Measurements from ENCODE around the gene SNAP29. TPM values are rescaled to one million over a fixed set of nuclear protein-coding genes. Genes with fewer than 3 reads are reported as not detected.

The SNAP29 gene
- total and polyA plus RNA-seq, 9 of the 15 experiments (the other 6 are each of a cell fraction or from before 2014, with no cell fraction given): 19.5 to 250 (median 75.9) TPM

DNA sequence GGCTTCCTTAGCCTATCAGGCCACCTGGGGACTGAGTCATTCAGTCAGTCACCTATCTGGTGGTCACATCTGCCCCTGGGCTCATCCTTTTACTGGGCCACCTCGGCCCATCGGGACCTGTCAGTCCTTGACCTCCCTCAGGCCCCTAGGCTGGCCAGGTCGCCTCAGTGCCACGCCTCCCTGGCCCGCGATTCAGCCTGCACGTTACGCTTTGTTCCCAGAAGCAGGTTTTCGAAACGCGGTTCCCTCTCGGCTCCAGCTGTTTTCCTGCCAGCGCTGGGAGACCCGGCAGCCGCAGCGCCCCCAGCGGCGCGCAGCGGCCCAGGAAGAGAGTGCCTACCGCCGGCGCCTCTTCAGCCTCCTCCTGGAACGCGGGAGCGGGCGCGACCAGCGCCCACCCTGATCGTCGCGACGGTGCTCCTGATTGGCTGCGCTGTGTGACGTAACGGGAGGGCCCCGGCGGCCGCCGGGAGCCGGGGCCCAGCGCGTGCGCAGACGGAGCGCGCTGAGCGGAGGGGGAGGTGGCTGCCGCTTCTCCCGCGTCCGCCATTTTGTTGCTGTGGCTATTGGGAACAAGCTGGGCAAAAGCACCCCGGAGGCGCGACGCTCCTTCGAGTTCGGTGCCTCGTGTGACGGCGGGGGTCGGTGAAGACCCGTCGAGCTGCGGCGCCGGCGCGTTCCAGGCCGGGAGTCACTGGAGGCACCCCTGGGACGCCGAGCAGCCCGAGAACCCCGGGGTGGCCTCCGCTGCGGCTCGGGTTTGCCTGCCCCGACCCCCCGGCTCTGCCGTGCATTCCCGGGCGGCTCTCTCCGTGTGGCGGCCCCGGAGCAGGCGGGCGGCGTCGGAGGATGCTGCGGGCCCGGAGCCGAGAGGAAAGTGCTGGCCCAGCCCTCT lies 58.4 kb downstream of the SNAP29 start, which contains the start of gene CRKL (continued):
- TF ChIP-seq, protein P1, sequence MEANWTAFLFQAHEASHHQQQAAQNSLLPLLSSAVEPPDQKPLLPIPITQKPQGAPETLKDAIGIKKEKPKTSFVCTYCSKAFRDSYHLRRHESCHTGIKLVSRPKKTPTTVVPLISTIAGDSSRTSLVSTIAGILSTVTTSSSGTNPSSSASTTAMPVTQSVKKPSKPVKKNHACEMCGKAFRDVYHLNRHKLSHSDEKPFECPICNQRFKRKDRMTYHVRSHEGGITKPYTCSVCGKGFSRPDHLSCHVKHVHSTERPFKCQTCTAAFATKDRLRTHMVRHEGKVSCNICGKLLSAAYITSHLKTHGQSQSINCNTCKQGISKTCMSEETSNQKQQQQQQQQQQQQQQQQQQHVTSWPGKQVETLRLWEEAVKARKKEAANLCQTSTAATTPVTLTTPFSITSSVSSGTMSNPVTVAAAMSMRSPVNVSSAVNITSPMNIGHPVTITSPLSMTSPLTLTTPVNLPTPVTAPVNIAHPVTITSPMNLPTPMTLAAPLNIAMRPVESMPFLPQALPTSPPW (CRISPR knock-in tag; IDR thresholded peaks at IDR 0.05): no peak
- TF ChIP-seq FOXP1 (CRISPR knock-in tag; IDR thresholded peaks at IDR 0.05) (no peak), SMC3 (conservative IDR thresholded peaks at IDR 0.05; ENCODE audit: insufficient read depth, low read depth, low read length) (peak; percentile 90), ZBED1 (IDR thresholded peaks at IDR 0.05) (no peak), ZNF780A (CRISPR knock-in tag; IDR thresholded peaks at IDR 0.05) (no peak), RBM34 (IDR thresholded peaks at IDR 0.05; ENCODE audit: borderline replicate concordance, insufficient read depth, low read length) (no peak), SRSF9 (IDR thresholded peaks at IDR 0.05; ENCODE audit: borderline replicate concordance, low read depth, low read length) (no peak), NCOA6 (IDR thresholded peaks at IDR 0.05) (no peak), ZNF384 (IDR thresholded peaks at IDR 0.05; ENCODE audit: low read depth, low read length) (peak; percentile 79), BCL6 (CRISPR knock-in tag; IDR thresholded peaks at IDR 0.05) (no peak), FOXA3 (CRISPR knock-in tag; conservative IDR thresholded peaks at IDR 0.05 in 1 of 2, IDR thresholded peaks at IDR 0.05 in 1 of 2) (no peak), ETV6 (IDR thresholded peaks at IDR 0.05; ENCODE audit: borderline replicate concordance in 1 of 2, low read depth in 2 of 2, low read length in 1 of 2) (no peak), ETV6 (CRISPR knock-in tag; IDR thresholded peaks at IDR 0.05; ENCODE audit: borderline replicate concordance) (no peak), FOXJ2 (tag; IDR thresholded peaks at IDR 0.05) (no peak)
- TF ChIP-seq, protein P2, sequence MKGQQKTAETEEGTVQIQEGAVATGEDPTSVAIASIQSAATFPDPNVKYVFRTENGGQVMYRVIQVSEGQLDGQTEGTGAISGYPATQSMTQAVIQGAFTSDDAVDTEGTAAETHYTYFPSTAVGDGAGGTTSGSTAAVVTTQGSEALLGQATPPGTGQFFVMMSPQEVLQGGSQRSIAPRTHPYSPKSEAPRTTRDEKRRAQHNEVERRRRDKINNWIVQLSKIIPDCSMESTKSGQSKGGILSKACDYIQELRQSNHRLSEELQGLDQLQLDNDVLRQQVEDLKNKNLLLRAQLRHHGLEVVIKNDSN (CRISPR knock-in tag; IDR thresholded peaks at IDR 0.05): no peak
- TF ChIP-seq, protein P3, sequence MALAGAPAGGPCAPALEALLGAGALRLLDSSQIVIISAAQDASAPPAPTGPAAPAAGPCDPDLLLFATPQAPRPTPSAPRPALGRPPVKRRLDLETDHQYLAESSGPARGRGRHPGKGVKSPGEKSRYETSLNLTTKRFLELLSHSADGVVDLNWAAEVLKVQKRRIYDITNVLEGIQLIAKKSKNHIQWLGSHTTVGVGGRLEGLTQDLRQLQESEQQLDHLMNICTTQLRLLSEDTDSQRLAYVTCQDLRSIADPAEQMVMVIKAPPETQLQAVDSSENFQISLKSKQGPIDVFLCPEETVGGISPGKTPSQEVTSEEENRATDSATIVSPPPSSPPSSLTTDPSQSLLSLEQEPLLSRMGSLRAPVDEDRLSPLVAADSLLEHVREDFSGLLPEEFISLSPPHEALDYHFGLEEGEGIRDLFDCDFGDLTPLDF (CRISPR knock-in tag; IDR thresholded peaks at IDR 0.05): peak; percentile 99
- TF ChIP-seq, protein P4, sequence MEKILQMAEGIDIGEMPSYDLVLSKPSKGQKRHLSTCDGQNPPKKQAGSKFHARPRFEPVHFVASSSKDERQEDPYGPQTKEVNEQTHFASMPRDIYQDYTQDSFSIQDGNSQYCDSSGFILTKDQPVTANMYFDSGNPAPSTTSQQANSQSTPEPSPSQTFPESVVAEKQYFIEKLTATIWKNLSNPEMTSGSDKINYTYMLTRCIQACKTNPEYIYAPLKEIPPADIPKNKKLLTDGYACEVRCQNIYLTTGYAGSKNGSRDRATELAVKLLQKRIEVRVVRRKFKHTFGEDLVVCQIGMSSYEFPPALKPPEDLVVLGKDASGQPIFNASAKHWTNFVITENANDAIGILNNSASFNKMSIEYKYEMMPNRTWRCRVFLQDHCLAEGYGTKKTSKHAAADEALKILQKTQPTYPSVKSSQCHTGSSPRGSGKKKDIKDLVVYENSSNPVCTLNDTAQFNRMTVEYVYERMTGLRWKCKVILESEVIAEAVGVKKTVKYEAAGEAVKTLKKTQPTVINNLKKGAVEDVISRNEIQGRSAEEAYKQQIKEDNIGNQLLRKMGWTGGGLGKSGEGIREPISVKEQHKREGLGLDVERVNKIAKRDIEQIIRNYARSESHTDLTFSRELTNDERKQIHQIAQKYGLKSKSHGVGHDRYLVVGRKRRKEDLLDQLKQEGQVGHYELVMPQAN (IDR thresholded peaks at IDR 0.05; ENCODE audit: borderline replicate concordance): no peak
- TF ChIP-seq, protein P5, sequence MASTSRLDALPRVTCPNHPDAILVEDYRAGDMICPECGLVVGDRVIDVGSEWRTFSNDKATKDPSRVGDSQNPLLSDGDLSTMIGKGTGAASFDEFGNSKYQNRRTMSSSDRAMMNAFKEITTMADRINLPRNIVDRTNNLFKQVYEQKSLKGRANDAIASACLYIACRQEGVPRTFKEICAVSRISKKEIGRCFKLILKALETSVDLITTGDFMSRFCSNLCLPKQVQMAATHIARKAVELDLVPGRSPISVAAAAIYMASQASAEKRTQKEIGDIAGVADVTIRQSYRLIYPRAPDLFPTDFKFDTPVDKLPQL (IDR thresholded peaks at IDR 0.05; ENCODE audit: extremely low read depth, insufficient read length): no peak
- TF ChIP-seq, protein P6, sequence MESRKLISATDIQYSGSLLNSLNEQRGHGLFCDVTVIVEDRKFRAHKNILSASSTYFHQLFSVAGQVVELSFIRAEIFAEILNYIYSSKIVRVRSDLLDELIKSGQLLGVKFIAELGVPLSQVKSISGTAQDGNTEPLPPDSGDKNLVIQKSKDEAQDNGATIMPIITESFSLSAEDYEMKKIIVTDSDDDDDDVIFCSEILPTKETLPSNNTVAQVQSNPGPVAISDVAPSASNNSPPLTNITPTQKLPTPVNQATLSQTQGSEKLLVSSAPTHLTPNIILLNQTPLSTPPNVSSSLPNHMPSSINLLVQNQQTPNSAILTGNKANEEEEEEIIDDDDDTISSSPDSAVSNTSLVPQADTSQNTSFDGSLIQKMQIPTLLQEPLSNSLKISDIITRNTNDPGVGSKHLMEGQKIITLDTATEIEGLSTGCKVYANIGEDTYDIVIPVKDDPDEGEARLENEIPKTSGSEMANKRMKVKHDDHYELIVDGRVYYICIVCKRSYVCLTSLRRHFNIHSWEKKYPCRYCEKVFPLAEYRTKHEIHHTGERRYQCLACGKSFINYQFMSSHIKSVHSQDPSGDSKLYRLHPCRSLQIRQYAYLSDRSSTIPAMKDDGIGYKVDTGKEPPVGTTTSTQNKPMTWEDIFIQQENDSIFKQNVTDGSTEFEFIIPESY (CRISPR knock-in tag; IDR thresholded peaks at IDR 0.05): no peak
